ENCODE measurements around the gene F8. TPM values are rescaled to one million over a fixed set of nuclear protein-coding genes. Genes with fewer than 3 reads are reported as not detected.

Gene F8
- polyA plus RNA-seq, 1 donor from 2014 or later: 2.1 TPM

- H3K9ac ChIP-seq (ENCODE audit: low read length): no peak overlapping the region
- no peaks in the 10 kb centered on the region for H3K9me3 ChIP-seq (ENCODE audit: low read length)
- H3K79me2 ChIP-seq (replicated peaks; ENCODE audit: insufficient read depth, low read length): no peaks in the 10 kb centered on the region
- no peaks in the 10 kb centered on the region for H3K9me2 ChIP-seq (ENCODE audit: insufficient read depth, low read length)
- H2AFZ ChIP-seq (ENCODE audit: low read depth, low read length): no peak overlapping the region
- H3K36me3 ChIP-seq (ENCODE audit: insufficient read depth, low read length): no peaks in the 10 kb centered on the region
- no peaks in the 10 kb centered on the region for H3K27me3 ChIP-seq (ENCODE audit: insufficient read depth, low read depth, low read length)
- no peak for TF ChIP-seq EP300 (conservative IDR thresholded peaks at IDR 0.05; ENCODE audit: poor library complexity, severe bottlenecking)
- TF ChIP-seq TAF1 (IDR thresholded peaks at IDR 0.05; ENCODE audit: low read depth): no peak
- TF ChIP-seq RAD21 (conservative IDR thresholded peaks at IDR 0.05): no peak
- no peak for TF ChIP-seq POLR2AphosphoS5 (IDR thresholded peaks at IDR 0.05)
- no peaks in the 10 kb centered on the region for H4K20me1 ChIP-seq (ENCODE audit: insufficient read depth)
- H3K27ac ChIP-seq (ENCODE audit: low read length): no peak overlapping the region
- H3K4me2 ChIP-seq (ENCODE audit: low read length): no peak overlapping the region
- no peak overlapping the region for H3K4me3 ChIP-seq (ENCODE audit: low read length)
- H3F3A ChIP-seq (ENCODE audit: insufficient read depth, low read length, poor library complexity, severe bottlenecking): no peaks in the 10 kb centered on the region
These were observed 35.5 kb downstream of the F8 start for GRCh38 chrX:154986826-154987575.

GRCh38 chrX:154981116-154981411, 41.5 kb downstream of the F8 start:
- no peak overlapping the region for H3K4me3 ChIP-seq (ENCODE audit: low read length)
- no peaks in the 10 kb centered on the region for H3K9me2 ChIP-seq (ENCODE audit: insufficient read depth, low read length)
- no peak overlapping the region for H3K9ac ChIP-seq (ENCODE audit: low read length)
- H3K9me3 ChIP-seq (ENCODE audit: low read length): no peaks in the 10 kb centered on the region
- H3K79me2 ChIP-seq (replicated peaks; ENCODE audit: insufficient read depth, low read length): no peaks in the 10 kb centered on the region
- no peak overlapping the region for H2AFZ ChIP-seq (ENCODE audit: low read depth, low read length)
- H3K27me3 ChIP-seq (ENCODE audit: insufficient read depth, low read depth, low read length): no peaks in the 10 kb centered on the region
- TF ChIP-seq POLR2AphosphoS5 (IDR thresholded peaks at IDR 0.05): no peak
- TF ChIP-seq EP300 (conservative IDR thresholded peaks at IDR 0.05; ENCODE audit: poor library complexity, severe bottlenecking): no peak
- no peak for TF ChIP-seq REST (IDR thresholded peaks at IDR 0.05; ENCODE audit: borderline replicate concordance)
- peak; percentile 3 for TF ChIP-seq SMC3 (conservative IDR thresholded peaks at IDR 0.05; ENCODE audit: poor library complexity)
- TF ChIP-seq EZH2 (IDR thresholded peaks at IDR 0.05; ENCODE audit: borderline replicate concordance, insufficient read depth, low read length, poor library complexity, severe bottlenecking): no peak
- TF ChIP-seq CTCF (IDR thresholded peaks at IDR 0.05; ENCODE audit: poor library complexity, severe bottlenecking): peak; percentile 11
- TF ChIP-seq TAF1 (IDR thresholded peaks at IDR 0.05; ENCODE audit: low read depth): no peak
- TF ChIP-seq MXI1 (conservative IDR thresholded peaks at IDR 0.05; ENCODE audit: poor library complexity, severe bottlenecking): no peak
- H3F3A ChIP-seq (ENCODE audit: insufficient read depth, low read length, poor library complexity, severe bottlenecking): no peaks in the 10 kb centered on the region
- no peak overlapping the region for H3K27ac ChIP-seq (ENCODE audit: low read length)
- no peaks in the 10 kb centered on the region for H4K20me1 ChIP-seq (ENCODE audit: insufficient read depth)
- H3K4me2 ChIP-seq (ENCODE audit: low read length): no peak overlapping the region
- no peaks in the 10 kb centered on the region for H3K36me3 ChIP-seq (ENCODE audit: insufficient read depth, low read length)
